HG03066 (cell line): ENCODE results near the gene XPC.

Source experiments
- ATAC-seq: cut with Tn5 transposase; IDR thresholded peaks from one replicate; pipeline ENCODE4 v1.9.1; 2021; ENCODE audit warnings: low read depth; ENCODE audit not compliant: unreplicated experiment

The XPC gene

DNA sequence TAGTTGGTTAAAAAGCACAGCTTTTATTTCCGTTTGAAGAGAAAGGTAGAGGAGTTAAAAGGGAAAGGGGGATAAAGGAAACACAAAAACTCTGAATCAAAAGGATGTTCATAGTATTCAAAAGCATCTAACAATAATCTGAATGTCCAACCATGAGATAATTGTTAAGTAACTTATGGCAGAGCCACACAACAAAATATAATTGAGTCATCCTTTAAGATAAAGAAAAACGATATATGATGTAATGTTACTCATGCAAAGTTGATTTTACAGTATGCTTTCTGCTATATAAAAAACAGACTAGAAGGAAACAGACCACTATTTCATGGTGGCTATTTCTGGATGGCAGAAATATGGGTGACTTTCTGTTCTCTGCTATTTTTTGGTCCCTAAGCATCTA is 3.9 kb downstream of the XPC start:
- no peak for ATAC-seq

DNA sequence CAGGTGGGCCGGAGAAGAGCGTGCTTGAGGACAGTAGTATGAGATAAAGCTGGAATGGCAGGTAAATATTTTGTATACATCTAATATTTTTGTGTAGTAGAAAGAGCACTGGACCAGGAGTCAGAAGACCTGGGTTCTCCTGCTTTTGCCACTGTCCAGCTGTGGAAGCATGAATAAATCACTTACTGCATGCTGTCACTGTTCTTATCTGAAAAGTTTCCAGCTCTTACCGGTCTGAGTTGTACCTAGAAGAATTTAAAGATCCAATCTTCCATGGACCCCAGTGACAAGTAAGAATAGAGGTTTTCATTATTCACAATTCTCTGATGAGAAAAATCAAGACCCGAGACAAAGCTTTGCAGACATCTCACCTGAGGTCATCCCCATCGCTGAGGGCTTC is 5.9 kb downstream of the XPC start:
- no peak for ATAC-seq

DNA sequence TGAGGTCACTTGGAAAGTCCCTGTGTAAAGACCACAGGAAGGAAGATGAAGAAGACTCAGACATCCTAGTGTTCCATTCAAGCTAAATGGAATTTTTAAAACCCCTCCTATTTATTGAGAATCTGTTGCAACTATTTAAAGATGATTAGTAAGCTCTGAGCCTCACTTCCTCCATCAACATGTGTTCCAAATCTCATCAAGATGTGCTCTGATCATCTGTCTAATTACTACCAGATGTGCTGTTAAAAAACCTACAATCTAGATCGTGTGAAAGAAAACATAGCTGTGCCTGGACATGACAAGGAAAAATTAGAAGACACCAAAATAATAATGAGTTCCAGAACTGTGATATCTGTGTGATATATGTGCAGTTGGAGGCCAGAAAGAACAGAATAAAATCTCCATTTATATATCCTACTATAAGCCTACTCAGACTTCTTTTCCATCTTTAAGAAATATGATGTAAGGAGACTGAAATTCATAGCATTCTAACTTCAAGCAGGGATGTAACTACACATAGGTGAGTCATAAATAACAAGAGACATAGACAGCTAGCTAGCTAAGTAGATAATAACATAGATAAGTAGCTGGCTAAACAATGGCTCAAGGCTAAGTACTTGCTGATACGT is 7.8 kb downstream of the XPC start:
- no peak for ATAC-seq

DNA sequence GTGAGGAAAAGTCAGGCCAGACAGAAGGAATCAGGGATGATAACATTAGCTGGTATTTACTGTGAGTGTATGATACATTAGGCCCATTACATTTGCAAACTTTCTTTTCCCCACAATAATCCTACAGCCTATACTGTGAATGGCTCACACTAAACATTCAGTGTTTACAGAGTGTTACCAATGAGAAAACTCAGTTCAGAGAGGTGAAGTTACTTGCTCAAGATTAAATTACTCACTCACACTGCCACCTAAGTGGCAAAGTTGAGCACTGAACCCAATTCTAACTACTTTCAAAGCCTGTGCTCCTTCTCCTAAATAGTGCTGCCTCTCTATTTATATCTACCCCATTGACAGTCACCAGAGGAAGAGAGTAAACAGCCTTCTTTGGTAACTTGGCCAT is 8.5 kb downstream of the XPC start:
- ATAC-seq = no peak

DNA sequence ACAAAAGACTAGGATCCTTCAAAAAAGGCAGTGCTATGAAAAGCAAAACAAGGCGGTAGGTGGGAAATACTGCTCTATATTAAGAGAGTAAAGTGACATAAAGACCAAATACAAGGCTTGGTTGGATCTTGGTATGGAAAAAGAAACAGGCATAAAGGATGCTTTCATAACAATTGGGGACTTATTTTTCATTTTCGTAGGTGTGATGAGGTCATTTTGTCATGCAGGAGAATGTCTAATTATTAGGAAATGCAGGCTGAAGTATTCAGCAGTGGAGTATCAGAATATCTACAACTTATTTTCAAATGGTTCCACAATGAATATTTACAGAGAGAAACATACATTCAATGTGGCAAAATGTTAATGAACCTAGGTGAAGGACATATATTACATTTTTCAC is 9.0 kb downstream of the XPC start:
- ATAC-seq = no peak

DNA sequence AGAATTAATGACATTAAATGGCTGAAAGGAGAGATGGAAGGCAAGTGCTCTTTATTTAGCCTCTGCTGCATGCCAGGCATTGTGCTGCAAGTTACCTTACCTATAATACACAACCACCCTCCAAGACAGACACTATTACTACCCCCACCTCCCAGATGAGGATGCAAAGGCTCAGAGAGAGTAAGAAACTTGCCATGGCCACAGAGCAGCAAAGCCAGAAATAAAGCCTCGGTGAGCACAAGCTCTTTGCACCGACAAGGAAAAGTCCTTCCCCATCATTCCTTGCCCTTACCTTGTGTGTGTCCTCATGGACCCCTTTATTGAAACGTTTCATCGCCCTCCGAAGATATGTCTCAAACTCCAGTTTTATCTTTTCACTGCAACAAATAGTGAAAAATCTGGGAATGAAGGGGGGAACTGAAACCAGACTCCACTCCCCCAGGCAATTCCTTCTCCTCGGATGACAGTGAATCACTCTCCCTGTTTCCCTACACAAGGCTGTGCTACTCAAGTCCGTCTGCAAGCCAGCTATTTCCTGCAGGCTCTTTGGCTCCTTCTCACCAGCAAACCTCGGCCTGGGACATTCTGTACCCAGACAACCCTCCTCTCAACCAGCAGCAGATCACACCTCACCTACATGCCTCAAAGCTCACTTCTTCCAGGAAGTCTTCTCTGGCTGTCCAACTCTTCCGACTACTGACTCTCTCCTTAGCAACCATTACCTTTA is 11.4 kb downstream of the XPC start:
- no peak for ATAC-seq

DNA sequence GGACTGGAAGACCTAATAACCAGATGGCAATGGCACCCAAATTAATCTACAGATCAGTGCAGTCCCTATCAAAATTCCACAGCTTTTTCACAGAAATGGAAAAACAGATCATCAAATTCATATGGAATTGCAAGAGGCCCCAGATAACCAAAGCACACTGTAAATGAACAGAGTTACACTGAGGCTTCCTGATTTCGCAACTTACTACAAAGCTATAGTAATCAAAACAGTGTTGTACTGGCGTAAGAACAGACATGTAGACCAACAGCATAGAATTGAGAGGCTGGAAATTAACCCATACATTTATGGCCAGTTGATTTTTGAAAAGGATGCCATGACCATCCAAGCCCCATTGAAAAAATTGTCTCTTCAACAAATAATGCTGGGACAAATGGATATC is 16.2 kb downstream of the XPC start:
- no peak for ATAC-seq

DNA sequence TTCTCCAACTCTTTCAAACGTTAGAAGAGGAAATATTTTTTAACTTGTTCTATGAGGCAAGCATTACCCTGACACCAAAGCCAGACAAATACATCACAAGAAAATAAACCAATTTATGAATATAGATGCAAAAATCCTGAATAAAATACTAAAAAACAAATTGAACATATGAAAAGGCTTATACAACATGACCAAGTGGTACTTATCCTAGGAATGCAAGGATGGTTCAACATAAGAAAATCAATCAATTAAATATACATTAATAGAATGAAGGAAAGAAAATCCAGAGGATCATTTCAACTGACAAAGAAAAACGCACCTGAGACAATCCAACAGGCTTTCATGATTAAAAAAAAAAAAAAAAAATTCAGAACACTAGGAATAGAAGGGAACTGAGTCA is 17.1 kb downstream of the XPC start:
- no peak for ATAC-seq

DNA sequence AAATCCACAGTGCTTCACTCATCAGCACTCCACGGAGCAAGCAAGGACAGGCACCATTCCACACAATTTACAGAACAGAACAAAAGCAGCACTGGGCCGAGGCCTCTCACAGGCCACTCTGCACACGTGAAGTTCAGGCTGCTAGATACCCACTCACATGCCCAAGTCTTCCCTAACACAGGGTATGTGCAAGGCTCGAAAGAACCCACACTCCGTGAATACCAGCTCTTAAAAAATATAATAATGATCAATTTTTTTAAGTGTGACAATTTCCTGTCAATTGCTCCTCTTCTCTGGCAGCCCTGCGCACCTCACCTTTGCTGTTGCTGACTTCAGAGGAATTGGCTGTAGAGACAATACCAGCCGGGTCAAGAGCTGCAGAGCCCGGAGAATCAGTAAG is 19.0 kb downstream of the XPC start:
- ATAC-seq = no peak

DNA sequence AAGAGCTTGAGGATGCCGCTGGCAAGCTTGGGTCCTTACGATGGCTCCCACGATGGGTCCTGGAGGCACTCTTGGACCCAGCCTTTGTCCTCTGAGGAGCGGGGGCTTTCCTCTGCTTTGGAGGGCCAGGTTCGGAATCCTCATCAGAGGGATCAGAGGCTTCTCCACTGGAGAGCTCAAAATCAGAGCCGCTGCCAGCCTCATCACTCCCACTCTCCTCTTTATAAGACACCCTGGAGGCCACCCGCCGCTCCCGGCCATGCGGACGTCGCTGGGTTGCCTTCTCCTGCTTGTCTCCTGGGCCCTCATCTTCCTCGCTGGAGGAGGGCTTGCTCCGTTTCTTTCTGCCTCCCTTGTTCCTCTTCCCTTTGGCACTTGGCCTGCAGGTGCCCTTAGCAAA is 20.0 kb downstream of the XPC start:
- no peak for ATAC-seq

DNA sequence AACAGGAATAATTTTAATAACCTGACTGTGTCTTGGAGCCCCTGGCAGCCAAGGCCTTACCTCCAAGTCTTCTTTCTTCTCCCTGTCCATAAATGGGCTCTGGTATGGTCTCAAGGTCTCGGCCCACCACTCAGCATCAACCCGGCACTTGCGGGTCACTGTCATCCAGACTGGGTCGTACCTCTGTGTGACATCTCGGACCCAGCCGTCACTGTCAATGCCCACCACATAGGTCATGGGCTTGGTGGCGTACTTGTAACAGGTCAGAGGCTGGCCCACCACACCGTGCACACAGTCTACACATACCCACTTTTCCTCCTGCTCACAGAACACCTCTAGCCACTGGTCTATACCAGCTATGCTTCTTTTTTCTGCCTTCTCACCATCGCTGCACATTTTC is 20.4 kb downstream of the XPC start:
- no peak for ATAC-seq

DNA sequence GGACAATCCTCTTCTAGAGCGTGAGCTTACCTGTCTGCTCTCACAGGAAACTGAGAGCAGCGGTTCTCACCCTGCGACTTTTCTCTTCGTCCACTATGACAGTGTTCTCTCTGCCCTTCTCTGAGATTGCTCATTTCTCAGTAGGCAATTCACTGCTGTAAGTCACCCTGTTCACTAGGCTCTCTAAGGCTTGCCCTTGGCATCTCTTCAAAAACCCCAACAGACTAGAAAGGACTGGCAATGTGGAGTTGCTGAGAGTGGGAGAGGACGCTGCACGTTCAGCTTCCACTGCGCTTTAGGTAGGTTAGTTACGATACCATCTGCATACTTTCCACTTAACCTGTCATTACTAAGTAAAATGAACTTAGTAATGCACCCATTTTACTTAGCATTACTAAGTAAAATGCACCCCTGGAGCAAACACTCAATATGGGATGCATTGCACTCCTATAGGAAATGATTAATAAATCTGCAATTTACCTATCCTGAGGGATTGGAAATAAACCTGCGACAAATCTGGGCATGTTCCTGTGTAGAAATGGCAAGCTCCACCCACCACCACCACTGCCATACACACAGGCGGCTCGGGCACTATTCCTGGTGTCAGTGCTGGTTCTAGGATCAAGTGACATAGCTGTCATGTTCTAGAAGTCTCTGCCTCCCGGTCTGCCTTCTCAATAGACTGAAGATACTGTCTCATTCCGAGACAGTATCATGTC is 21.4 kb downstream of the XPC start:
- no peak for ATAC-seq

DNA sequence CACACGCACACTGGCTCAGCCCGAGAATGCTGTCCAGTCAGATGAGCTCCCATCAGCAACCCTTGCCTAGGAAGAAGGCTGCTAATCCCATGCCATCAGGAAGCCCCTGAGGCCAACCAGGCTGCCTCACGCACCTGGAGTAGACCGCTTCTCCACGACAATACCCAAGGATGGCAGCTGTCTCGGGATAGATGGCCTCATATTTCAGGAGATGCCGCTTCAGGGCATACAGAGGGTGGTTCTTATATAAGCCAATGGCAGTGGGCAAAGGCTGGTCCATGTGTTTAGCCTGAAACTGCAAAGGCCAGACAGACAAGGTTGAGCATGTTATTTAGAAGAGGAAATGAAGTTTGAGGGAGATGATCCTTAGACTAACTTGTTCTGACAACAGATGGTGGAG is 22.2 kb downstream of the XPC start:
- ATAC-seq = no peak

DNA sequence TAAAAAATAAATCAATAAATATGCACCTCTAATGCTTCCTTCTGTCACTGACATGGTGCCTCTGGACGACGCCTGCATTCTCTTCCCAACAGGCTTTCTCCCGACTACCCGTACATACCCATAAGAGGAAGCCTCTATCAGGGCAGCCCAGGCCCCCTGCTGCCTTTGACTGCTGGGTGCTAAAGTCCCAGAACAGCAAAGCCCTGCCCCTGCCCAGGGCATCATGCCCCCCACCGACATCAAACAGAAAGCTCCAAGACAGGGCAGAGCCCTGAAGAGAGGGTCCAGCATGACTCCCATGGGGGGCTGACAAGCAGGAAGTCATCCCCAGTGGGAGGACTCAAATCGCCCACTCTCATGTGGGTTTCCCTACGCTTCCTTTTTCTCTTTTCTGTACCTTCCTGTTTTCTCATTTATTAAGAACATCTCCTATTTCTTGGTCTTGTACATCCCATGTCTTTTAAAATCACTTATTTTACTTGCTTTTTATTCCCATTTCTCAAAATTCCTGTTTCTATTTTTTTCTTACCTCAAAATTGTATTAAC is 23.4 kb downstream of the XPC start:
- ATAC-seq = no peak

DNA sequence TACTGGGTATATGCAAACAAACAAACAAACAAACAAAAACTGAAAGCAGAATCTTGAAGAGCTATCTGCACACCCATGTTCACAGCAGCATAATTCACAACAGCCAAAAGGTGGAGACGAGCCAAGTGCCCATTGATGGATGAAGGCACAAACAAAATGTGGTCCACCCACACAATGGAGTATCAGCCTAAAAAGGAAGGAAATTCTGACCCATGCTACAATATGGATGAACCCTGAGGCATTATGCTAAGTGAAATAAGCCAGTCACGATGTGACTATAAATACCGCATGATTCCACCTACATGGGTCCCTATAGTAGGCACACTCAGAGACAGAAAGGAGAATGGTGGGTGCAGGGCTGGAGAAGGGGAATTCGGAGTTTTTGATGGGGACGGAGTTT is 24.1 kb downstream of the XPC start:
- no peak for ATAC-seq

DNA sequence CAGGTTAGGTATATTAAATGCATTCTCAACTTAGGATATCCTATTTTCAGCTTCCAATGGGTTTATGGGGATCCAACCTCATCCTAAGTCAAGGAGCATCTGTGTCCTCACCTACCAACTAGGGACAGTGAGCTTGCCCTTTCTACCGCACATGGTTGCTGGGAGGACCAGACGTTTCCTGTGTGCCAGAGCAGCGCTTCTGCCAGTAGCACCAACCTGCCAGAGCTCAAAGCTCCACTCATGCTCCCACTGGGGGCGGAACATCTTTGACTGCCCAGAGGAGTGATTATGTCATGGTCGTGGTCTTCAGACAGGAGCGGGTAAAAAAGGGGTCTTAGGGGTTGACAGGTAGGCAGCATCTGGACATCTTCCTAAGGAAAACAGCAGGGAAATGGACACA is 24.7 kb downstream of the XPC start:
- ATAC-seq = no peak

DNA sequence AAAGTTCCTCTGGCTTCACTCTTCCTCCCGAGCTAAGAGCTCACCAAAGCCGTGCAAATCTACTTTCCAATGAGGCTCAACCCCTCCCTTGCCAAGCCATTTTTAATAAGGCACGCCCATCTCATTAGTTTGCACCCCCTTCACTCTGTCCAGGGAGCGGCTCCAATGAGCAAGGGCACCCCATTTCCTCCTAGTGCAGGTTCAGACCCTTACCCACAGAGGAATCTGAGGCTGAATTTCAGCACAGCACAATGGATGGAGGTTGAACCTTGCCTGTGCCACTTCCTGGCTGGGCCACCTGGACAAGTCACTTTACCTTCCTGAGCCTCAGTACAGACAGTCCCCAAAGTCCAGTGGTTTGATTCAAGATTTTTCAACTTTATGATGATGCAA is 25.4 kb downstream of the XPC start:
- no peak for ATAC-seq

DNA sequence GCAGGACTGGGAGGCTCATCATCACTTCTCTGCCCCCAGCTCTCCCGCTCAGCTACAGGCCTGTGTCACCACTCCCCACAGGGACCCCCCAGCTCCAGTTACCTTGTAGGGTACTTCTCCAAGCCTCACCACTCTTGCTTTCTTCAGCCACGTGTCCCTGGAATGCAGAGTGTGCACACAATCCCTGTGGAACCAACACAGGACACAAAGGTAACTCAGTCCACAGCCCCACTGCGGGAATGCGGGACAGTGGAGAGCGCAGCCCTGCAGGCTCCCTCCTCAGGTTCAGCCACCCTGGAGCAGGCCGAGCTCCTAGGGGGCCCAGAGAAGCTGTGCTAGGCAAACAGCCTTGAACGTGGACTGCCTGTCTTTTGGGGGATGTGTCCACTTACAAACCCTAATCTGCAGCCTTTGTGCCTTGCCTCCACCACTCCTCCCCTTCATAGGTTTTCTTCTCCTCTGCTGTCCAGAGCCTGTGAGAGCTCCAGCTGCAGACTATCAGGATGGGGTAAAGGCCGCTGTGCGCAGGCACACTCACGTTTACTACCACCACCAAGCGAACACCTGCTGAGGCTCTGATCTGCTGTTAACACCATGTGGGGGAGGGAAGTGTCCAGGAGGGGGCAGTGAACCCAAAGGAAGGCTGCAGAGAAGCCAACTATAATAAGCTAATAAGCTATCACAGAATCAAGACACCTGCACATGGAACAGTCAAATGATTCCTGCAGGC is 26.0 kb downstream of the XPC start:
- no peak for ATAC-seq

DNA sequence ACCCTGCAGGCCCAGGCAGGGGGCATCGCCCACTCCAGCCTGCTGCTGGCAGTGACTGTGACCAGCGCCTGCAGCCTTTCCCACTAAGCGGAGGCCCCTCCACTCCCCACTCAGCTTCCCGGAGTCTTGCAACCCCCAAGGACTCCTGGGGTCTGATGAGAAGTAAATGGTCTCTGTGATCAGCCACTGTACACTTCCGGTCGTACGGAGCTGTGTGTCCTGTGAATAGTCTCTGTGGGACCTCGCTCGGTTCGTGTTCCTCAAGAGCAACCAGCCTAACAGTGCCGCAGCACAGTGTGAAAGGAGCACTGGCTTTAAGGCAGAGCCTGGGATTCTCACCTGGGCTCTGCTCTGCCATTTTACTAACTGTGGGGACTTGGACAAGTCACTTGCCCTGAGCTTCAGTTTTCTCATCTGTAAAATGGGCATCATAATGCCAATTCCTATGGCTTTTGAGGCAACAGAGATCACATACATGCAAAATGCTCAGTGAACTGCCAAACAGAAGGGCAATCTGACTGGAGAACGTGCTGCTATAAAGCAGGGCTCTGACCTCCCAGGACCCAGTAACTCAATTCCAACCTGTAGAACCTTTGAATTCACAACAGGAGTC is 26.8 kb downstream of the XPC start:
- no peak for ATAC-seq

DNA sequence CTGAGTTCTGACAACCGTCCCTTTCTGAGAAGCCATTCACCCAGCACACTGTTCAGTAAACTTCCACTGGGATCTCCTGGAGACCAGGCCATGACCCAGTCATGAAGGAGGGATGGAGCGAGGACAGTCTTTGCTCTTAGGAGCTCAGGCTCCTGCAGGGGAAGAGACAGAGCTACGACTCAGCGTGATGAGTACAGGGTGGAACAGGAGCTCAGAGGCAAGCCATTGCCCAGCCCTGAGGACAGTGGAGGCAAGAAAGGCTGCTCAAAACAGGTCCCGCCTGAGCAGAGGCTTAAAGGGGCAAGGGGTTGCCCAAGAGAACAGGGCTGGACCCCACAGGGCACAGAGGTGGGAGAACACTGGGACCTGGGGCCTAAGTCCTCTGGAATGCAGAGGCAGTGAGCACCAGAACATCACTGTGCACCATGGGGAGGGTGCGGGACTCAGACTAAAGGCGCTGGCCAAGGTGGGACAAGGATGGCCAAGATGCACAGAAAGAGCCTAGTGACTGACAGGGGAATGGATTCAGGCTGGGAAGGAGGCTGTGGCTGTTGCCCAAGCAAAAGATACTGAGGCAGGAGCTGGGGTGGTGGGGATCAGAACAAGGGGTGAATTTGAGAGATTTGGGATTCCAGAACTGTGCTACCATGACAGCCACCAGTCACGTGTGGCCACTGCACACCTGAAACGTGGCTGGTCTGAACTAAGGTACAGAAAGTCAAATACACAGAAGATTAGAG is 27.7 kb downstream of the XPC start:
- no peak for ATAC-seq
